ENCODE results near the gene BEND5.

BEND5 gene

GRCh38 chr1:48678710-48679505 is 97.8 kb downstream of the BEND5 start:
- DNase-seq = no peak

All from activated CD8-positive, alpha-beta memory T cell treated with anti-CD3 and anti-CD28 coated beads, Interleukin-2, amount 50 U/mL, for 4 hours (primary cell).